NCI-H524 (cell line): ENCODE results near the gene AGR2.
"Not testable (repeated sequence)": the region's sequence is repeated elsewhere in the genome, so short reads cannot be mapped to it uniquely, and the experiment has no call there.

Experiments used
- DNase-seq, 2 experiments: peaks; one replicate each; lab custom pipeline; 2025; lab: John Stamatoyannopoulos, UW

AGR2 gene

DNA sequence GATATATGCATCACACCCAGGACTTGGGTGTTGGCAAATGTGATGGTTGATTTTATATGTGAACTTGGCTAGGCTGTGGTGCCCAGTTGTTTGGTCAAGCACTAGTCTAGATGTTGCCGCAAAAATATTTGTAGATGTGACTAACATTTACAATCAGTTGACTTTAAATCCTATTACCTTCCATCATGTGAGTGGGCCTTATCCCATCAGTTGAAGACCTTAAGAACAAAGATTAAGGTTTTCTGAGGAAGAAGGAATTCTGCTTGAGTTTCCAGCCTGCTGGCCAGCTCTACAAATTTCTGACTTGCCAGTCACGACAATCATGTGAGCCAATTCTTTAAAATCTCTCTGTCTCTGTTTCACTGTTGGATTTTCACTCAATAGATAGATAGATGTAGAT lies 30.9 kb downstream of the AGR2 start:
- DNase-seq: no peak

DNA sequence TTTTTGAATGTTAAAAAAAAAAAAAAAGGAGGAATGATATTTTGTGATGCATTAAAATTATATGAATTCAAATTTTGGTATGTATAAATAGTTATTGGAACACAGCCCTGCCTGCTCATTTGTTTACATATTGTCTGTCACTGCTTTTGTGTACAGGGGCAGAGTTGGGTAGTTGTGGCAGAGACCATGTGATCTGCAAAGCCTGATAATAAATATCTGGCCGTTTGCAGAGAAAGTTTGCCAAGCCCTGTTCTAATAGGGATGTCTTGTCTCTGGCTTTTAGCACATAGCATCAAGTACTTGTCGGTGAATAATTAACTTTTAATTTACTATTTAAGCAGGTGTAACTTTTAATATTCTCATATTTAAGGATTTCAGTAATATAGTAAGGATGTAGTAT lies 31.5 kb downstream of the AGR2 start:
- DNase-seq: no peak

DNA sequence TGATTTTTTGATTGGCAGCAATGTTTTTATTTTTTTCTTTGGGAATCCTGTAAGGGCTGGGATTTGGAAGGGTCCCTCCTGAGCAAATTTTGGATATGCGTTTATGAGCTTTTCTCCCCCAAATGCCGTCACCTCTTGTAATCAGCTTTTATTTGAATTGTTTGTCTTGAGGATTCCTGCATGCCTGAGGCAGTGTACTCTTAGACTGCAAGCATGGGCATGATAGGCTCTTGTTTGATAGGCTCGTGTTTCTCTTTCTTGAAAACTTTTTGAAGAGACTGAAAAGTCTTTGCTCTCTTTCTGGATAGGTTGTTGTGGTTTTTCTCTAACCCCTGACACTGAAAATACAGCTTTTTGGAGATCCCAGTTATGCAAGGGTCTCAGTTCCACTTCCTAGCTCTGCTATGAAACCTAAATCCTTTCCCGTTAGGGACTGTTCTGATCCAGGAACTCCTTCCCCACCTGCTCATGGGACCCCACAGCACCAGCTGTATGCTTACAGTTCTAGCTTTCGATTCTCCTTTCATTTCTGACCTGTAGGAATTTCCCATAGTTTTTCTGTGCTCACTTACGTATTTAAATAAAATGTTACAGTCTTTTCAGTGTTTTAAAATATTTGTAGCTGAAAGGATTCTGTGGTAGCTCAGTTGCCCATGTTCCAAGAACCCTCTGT lies 34.0 kb downstream of the AGR2 start:
- DNase-seq: no peak

DNA sequence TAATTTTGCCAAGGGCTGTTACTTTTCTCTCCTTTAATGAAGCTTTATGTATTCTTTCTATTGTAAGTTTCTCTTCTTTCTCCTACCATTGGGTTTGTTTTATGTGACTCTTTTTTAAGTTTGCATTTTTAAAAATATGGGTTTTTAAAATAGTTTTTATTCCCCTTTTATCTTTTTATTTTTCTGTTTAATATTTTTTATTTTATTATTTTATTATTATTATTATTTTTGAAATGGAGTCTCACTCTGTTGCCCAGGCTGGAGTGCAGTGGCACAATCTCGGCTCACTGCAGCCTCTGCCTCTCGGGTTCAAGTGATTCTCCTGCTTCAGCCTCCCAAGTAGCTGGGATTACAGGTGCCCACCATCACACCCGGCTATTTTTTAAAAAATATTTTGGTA lies 34.8 kb downstream of the AGR2 start:
- DNase-seq: not testable (repeated sequence)

DNA sequence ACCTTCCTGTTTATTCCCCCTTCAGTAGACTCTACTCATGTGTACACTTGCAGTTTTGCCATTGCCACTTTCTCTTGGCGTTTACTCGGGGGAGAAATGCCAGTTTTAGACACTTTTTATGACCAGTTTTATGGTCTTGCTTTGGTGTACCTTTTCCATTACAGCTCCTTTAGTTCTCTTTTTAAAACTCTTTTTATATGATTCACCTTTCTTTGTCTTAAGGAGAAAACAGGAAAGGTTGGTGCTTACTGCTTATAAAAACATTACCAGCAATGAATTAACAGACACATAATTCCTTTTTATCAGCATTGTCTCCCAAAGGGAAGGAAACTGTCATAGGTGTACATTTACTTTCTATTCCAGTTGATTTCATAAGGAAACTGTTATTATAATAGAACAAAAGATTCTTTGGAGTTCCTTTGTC lies 39.4 kb downstream of the AGR2 start:
- DNase-seq: no peak

DNA sequence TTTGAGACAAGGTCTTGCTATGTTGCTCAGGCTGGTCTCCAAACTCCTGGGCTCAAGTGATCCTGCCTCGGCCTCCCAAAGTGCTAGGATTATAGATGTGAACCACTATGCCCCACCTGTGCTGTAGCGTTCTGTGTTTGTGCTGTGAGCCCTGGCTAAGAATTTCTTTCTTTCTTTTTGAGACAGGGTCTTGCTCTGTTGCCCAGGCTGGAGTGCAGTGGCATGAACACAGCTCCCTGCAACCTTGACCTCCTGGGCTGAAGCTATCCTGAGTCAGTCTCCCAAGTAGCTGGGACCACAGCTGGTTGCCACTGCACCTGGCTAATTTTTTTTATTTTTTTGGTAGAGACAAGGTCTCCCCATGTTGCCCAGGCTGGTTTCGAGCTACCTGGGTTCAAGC lies 39.9 kb downstream of the AGR2 start:
- DNase-seq: no peak

DNA sequence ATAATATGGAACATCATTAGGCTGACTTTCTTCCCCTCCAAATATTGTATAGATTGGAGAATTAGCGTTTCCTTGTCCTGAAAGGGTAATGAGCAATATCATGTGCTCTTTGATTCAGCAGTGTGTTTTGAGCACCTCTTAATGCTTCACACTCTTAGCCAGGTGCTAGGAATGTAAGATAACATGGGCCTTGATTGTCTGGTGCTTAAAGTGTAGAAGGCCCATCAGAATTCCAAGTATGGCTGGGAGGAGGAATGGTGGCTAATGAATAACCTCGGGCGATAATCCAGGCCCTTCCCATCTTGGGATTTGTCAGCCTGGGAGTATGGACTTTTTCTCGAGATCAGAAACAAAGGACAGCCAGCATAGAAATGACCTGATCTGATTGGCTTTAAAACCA lies 42.6 kb downstream of the AGR2 start:
- no peak for DNase-seq

DNA sequence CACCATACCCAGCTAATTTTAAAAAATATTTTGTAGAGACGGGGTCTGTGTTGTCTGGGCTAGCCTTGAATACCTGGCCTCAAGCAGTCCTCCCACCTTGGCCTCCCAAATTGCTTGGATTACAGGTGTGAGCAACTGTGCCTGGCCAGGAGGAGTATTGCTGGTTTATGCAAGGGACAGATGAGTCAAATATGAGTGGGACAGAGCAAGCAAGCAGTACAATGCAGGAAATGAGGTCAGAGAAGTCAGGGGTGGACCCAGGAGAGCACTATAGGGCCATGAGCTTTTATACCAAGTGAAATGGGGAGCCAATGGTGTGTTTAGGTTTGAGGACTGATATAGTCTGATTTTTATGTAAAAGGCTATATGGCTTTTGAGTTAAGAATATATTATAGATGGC lies 45.0 kb downstream of the AGR2 start:
- no peak for DNase-seq

DNA sequence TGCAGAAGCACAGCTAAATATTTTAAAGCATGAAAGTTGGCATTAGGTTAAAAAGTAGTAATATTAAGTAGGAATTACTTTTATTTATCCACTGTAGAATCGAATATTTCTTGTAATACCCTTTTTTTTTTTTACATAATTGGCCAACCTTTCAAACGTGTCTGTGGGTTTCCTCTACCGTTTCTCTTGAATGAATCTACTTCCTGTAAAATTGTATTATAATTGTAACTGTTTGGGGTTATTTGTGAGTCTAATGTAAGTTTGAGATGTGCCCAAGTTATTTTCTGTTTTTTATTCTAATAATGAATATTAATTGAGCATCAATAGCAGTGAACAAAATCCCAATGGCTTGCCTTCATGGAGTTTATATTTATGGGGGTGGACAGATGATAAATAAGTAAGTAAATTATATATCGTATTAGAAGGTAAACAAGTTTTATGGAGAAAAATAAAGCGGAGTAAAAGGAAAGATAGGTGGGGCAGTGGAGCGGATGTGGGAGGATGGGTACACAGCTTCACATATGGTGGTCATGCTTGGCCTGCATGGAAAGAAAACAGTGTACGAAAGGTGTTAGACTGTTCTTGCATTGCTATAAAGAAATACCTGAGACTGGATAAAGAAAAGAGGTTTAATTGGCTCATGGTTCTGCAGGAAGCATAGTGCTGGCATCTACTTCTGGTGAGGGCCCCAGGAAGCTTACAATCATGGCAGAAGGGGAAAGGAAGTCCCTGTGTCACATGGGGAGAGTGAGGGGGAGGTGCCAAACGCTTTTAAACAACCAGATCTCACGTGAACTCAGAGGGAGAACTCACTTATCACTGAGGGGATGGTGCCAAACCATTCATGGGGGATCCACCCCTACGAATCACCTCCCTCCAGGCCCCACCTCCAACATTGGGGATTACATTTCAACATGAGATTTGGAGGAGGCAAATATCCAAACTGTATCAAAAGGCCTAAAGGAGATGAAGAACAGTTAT lies 45.9 kb downstream of the AGR2 start:
- no peak for DNase-seq

DNA sequence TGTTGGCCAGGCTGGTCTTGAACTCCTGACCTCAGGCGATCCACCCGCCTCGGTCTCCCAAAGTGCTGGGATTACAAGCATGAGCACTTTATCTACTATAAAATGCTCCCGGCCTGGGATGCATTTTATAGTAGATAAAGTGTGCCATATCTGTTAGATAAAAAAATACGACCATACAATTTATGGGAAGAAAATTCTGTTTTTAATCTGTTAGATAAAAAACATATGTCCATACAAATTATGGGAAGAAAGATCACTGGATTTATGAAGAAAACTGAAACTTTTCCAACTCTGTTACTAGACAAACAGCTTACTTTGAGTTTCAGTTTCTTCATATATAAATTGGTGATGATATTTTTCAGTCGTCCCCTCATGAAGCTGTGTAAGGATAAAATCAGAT lies 46.8 kb downstream of the AGR2 start:
- no peak for DNase-seq

DNA sequence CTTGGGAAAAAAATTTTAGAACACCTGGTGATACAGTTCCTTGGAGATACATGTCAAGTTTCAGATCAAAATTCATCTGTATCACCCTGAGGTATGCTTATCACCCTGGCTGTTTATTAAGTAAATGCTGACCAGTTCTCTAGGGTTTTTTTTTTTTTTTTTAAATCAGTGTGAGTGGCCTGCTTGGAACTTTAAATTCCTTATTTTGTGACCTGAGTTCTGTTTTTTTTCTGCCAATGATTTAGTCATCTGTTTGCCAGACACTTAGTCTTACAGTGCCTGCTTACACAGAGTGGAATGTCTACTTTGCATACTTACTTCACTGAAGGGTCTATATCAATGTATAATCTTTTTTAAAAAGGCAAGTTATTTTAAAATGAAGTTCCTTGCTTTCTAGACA lies 49.4 kb downstream of the AGR2 start:
- no peak for DNase-seq

DNA sequence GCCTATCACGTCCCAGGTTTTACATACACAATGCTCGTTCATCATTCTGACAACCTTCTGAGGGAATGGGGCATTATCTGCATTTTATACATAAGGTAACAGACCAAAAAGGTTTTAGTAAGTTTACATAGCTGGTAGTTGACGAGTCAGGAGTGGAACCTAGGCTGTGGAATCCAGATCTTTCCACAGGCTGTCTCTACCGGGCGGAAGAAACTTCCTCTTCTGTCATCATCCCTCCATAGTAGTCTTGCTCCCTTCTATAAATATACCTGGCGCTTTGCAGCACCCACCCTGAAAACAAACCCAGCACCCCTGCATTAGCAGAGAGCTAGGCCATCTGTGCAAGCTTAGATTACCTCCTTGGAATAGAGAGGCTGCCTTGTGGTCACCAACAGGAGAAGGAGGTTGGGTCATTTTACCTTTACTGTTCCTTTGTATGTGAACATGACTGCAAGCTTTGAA lies 49.9 kb downstream of the AGR2 start:
- peak; percentile 5 to 61 for DNase-seq

DNA sequence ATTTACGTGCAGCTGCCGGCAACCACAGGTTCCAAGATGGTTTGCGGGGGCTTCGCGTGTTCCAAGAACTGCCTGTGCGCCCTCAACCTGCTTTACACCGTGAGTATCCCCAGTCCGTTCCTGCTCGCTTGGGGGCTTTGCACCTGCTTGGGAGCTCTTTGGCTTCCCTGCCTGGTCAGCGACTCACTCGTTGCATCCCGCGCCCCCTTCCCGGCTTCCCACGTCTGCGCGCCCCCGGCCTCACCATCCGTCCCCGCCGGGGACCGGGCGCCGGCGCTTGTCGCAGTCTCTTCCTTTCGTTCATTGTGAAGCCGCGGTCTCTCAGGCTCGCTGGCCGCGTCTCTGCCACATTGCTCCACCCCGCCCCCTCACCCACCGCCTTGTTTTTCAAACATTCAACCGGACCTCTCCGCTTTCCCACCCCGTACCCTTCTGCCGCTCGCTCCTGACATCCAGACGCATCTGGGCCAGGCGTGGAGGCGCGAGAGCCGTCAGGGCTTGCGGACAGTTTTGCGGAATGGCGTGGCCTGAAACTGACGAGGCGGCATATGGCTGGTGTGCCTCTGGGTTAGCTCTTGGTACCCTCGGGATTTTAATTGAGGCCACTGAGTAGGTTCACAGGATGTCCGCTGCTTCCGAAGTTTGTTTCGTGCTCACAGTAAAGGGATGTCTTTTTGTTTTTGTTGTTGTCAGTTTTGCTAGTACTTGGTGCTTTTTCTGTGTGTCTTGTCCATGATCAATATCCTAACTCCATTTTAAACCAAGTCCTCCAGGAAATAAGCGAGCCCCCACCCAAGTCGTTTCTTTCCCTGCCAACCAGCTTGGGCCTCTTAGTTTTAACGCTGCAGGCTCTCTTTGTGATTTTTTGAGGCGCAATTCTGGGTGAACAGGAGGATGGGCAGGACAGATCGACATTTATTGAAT lies 50.6 kb downstream of the AGR2 start:
- DNase-seq: peak; percentile 21 to 62

DNA sequence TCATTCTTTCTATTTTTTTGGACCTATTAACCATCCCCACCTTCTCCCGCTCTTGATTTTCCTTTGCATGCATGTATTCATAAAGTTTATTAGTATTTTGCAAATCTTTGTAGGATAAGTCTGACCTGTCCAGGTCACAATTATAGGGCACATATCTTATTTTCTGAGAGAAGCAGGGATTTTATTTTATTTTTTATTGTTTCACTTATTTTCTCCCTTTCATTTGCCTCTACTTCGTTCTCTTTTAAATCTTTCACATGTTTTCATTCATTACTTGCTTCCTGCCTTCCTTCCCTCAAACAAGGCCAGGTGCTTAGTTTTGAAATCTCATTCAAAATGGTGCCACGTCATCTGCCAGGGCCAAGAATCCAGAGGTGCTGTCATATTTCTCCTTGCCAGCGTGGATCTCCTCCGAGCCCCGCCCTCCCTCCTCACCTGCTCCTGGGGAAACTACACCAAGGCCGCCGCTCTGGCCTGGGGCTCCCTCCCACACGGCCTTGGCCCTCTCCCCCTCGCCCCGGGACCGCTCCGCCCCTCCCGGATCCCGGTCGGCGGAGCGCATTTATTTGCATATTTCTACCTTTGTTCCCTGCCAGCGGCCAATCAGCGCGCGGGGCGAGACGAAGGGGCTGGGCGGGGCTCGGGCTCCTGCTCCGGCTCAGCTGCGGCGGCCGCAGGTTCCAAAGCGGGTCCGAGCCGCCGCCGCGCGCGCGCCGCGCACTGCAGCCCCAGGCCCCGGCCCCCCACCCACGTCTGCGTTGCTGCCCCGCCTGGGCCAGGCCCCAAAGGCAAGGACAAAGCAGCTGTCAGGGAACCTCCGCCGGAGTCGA lies 51.5 kb downstream of the AGR2 start, which contains the start of gene TSPAN13:
TSS of gene TSPAN13 (plus strand) at position 654 of the 830 bp plus-strand sequence. CDS start 213 bp downstream, outside the sequence.
- peak; percentile 70 to 84 for DNase-seq

DNA sequence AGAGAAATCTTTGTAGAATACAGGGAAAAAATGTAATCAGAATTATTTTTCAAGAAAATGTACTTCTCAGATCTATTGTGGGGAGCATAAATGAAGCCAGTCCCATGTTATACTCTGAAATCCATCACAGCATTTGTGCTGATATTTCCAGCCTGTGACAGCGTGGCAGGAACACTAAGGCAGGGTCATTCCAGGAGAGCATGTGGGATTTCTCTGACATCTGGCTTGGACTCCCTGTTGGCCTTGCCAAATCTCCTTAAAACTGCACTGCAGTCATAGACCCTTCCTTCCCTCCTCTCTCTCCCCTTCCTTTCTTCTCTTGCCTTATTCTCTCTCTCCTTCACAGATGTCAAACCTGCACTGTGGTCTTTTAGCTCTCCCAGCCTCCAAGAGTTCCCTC lies 57.7 kb downstream of the AGR2 start:
- peak; percentile 1 to 45 for DNase-seq

DNA sequence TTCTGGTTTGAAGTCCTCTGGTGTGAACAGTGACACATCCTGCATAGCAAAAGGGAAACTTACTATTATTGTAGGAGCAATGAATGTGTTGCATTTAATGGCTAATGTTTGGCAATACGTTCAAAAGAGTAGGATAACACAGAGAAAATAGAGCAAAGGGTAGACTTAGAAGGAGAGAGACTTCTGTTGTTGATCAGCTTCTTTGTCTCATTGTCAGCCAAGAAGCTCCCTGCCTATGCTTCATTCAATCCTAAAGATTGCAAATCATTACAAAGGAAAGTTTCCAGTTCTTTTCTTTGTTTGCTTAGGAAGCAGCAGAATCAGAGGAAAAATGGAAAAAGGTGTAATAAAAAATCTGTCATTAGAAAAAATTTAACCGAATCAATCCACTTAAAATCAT lies 59.2 kb downstream of the AGR2 start:
- DNase-seq: no peak

DNA sequence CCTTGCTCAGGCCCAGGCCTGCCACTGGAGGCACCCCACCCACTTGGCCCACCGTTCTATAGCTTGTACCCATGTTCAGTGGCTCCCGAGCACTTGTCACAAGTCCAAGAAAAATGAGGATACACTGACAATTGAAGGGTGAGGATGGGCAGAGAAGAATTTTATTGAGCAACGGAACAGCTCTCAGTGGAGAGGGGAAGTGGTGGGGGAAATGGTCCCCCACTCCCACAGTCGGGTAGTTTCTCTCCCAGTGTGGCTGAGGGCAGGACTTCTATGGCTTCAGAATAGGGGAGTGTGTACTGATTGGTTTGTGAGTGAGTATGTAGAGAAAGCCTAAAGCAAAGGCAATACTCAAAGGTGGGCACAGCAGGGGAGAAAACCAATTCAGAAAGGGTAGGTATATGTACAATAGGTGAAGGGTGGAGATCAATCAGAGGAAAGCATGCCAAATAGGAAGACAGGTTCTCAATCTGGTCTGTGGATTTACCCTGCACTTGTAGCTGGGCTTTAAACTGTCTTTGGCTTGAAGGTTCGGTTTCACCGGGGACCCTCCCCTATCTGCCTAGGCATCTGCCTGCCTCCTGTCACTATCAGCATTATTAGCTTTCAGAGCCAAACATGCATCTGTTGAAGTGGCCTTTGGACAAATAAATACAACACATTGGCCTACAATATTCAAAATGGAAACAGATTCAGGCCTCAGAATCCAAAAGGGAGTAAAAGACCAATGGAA lies 60.1 kb downstream of the AGR2 start:
- DNase-seq: peak in 1 of 2 experiments; percentile 40

DNA sequence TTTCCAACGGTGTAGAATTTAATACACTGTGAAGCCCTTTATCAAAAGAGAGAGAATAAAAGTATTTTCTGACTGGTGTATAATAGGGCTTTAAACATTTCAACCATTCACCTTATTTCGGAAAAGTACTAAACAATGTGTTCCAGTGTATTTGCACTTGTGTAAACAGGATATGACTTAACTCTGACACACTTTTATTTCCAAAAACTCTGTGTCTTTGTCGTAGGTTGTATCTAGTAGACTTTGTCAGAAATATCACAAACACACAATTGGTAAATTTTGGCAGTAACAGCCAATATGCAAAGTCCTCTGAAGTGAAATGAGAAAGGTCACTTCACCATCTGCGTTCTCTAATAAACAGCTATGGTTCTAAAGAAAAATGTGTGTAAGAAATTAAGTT lies 61.6 kb downstream of the AGR2 start:
- no peak for DNase-seq

DNA sequence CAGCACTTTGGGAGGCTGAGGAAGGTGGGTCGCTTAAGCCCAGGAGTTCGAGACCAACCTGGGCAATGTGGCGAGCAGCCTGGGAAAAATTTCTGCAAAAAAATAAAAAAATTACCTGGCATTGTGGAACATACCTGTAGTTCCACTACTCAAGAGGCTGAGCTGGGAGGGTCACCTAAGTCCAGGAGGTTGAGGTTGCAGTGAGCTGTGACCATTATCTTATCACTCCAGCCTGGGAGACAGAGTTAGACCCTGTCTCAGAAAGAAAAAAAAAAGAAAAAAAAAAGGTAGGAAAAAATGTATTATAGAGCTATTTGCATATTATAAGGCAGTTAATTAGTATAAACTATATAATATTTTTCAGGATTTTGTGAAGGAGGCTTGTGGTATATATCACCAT lies 62.3 kb downstream of the AGR2 start:
- DNase-seq: no peak
